ENCODE measurements around the gene SAFB2.

The SAFB2 gene

GRCh38 chr19:5578097-5578846 is 44.3 kb downstream of the SAFB2 start:
- peak; percentile 68 for DNase-seq

GRCh38 chr19:5575590-5575989 is 47.0 kb downstream of the SAFB2 start:
- no peak for DNase-seq

GRCh38 chr19:5572556-5573286 is 49.9 kb downstream of the SAFB2 start:
- no peak for DNase-seq

- DNase-seq = no peak
Observed at GRCh38 chr19:5571777-5572176, 50.8 kb downstream of the SAFB2 start.

GRCh38 chr19:5567970-5568407 is 54.6 kb downstream of the SAFB2 start:
- DNase-seq = no peak

GRCh38 chr19:5567360-5567969 is 55.1 kb downstream of the SAFB2 start, which contains the start of gene TINCR:
Gene TINCR (minus strand): TSS chr19:5567953.
- DNase-seq = no peak

GRCh38 chr19:5564930-5565329 is 57.6 kb downstream of the SAFB2 start:
- DNase-seq = no peak

GRCh38 chr19:5563935-5564612 is 58.5 kb downstream of the SAFB2 start:
- DNase-seq = no peak

- DNase-seq = no peak
Observed at GRCh38 chr19:5563008-5563431, 59.6 kb downstream of the SAFB2 start.

- DNase-seq = no peak
Observed at GRCh38 chr19:5562280-5562679, 60.3 kb downstream of the SAFB2 start.

GRCh38 chr19:5561559-5561958 is 61.0 kb downstream of the SAFB2 start:
- DNase-seq = no peak

GRCh38 chr19:5560156-5560555 is 62.4 kb downstream of the SAFB2 start:
- no peak for DNase-seq

- no peak for DNase-seq
Observed at GRCh38 chr19:5559804-5560133, 62.8 kb downstream of the SAFB2 start.

GRCh38 chr19:5558101-5558621 is 64.4 kb downstream of the SAFB2 start:
- DNase-seq = no peak

GRCh38 chr19:5557691-5558090 is 64.9 kb downstream of the SAFB2 start:
- DNase-seq = no peak

GRCh38 chr19:5554828-5555227 is 67.7 kb downstream of the SAFB2 start:
- DNase-seq = no peak

- DNase-seq = no peak
Observed at GRCh38 chr19:5553892-5554291, 68.7 kb downstream of the SAFB2 start.

GRCh38 chr19:5547881-5548280 is 74.7 kb downstream of the SAFB2 start:
- no peak for DNase-seq

GRCh38 chr19:5545984-5546383 is 76.6 kb downstream of the SAFB2 start:
- no peak for DNase-seq

GRCh38 chr19:5545051-5545450 is 77.5 kb downstream of the SAFB2 start:
- DNase-seq = no peak

GRCh38 chr19:5542665-5543064 is 79.9 kb downstream of the SAFB2 start:
- DNase-seq = no peak

GRCh38 chr19:5541456-5541855 is 81.1 kb downstream of the SAFB2 start:
- DNase-seq = no peak

- DNase-seq = no peak
Observed at GRCh38 chr19:5540208-5540607, 82.4 kb downstream of the SAFB2 start.
